GM10266 (cell line): ENCODE results near the gene OPRD1.
"Not testable (repeated sequence)": the region's sequence is repeated elsewhere in the genome, so short reads cannot be mapped to it uniquely, and the experiment has no call there.

Source experiments
- DNase-seq: peaks from one replicate; pipeline ENCODE4 v3.0.0; 2012; ENCODE audit errors: extremely low spot score
- CTCF ChIP-seq: IDR thresholded peaks from 2 replicates; pipeline ENCODE4 v1.5.1; 2012; ENCODE audit warnings: mild to moderate bottlenecking, low read depth; ENCODE audit not compliant: control insufficient read depth, insufficient read depth; ENCODE audit errors: missing control alignments

The OPRD1 gene

GRCh38 chr1:28790377-28791035 lies 21.5 kb upstream of the OPRD1 start:
- DNase-seq = no peak
- TF ChIP-seq CTCF = no peak

- not testable (repeated sequence) for DNase-seq
These were observed 20.0 kb upstream of the OPRD1 start for GRCh38 chr1:28791929-28792328.

- TF ChIP-seq CTCF = no peak
- no peak for DNase-seq
These were observed 19.3 kb upstream of the OPRD1 start for GRCh38 chr1:28792644-28793121.

- DNase-seq = not testable (repeated sequence)
These were observed 17.4 kb upstream of the OPRD1 start for GRCh38 chr1:28794582-28794981.

- DNase-seq = no peak
- TF ChIP-seq CTCF = no peak
These were observed 15.4 kb upstream of the OPRD1 start for GRCh38 chr1:28796352-28797211.

- DNase-seq = no peak
- no peak for TF ChIP-seq CTCF
These were observed 11.6 kb upstream of the OPRD1 start for GRCh38 chr1:28800324-28800723.

GRCh38 chr1:28801461-28801860 lies 10.5 kb upstream of the OPRD1 start:
- DNase-seq = no peak
- TF ChIP-seq CTCF = no peak

- TF ChIP-seq CTCF = no peak
- no peak for DNase-seq
These were observed 8.9 kb upstream of the OPRD1 start for GRCh38 chr1:28803051-28803450.
